Heart left ventricle (tissue), 13 donors: ENCODE measurements around the gene RAPSN.

Experiments
- POLR2A ChIP-seq, 2 donors: fragments of 450-650 bp; IDR thresholded peaks; one replicate each; pipeline ENCODE4 v1.6.1; 2017; ENCODE audit warnings: antibody characterized with exemption in 2 of 2, mild to moderate bottlenecking in 2 of 2, moderate library complexity in 2 of 2
- TF ChIP-seq, protein P1 (sequence below), 12 donors: fragments of 200-600 bp; sonication (generic) in 4 of 12; IDR thresholded peaks; one replicate each; pipeline versions ENCODE4 v1.5.0 to v1.8.0; 2018 to 2022; ENCODE audit warnings: antibody characterized with exemption in 12 of 12, mild to moderate bottlenecking in 5 of 12
- donor health status: ischemic (EF 13 %, LVEDD 7.1; RV severe dilation, severe dysfunction).
- donor health status: DM: no; HTN: yes; CAD: no.
- donor health status: DM: no; HTN: no; CAD: no.
- donor health status: ischemic (EF 25% LVEDD 6.9; RV normal size, moderate dysfunction).
- donor health status: ischemic (EF 25% LVEDD 5.7; RV mildly dilated, moderate dysfunction).
- donor health status: ischemic (EF 35%, LVEDD 5.7; RV mildly dilated, moderate dysfunction).
- donor health status: nonischemic (EF 11% LVEDD 7.7; RV severe dilation, severe dysfunction).
- donor health status: DM: yes; HTN: yes; CAD: no.
- donor health status: PGD.
- donor health status: ischemic (EF 29% LVEDD 5.4; RV normal size, mild dysfunction).
- donor health status: nonischemic (EF 23%, LVEDD 6.1; RV moderate dilation, normal function).

DNA sequence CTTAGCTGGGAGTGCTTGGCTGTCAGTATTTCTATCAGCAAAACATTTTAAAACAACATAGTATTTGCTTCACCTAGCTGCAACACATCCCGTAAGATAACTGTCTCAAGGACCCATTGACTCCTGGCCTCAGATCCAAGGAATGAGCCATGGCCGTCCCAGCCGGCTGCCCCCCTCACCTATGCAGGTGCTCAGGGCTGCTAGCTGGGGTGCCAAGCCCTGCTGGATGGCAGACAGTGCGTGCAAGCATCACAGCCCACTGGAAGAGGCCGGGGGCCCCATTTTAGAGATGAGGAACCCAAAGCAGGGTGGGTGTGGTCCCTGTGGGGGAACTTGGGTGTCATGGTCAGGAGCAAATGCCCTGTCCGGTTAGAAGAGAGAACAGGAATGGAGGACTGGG is 31.2 kb downstream of the RAPSN start:
- TF ChIP-seq, protein P1, sequence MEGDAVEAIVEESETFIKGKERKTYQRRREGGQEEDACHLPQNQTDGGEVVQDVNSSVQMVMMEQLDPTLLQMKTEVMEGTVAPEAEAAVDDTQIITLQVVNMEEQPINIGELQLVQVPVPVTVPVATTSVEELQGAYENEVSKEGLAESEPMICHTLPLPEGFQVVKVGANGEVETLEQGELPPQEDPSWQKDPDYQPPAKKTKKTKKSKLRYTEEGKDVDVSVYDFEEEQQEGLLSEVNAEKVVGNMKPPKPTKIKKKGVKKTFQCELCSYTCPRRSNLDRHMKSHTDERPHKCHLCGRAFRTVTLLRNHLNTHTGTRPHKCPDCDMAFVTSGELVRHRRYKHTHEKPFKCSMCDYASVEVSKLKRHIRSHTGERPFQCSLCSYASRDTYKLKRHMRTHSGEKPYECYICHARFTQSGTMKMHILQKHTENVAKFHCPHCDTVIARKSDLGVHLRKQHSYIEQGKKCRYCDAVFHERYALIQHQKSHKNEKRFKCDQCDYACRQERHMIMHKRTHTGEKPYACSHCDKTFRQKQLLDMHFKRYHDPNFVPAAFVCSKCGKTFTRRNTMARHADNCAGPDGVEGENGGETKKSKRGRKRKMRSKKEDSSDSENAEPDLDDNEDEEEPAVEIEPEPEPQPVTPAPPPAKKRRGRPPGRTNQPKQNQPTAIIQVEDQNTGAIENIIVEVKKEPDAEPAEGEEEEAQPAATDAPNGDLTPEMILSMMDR (IDR thresholded peaks at IDR 0.05), result no peak
- no peak for TF ChIP-seq POLR2A (IDR thresholded peaks at IDR 0.05)
